SH-SY5Y (cell line): ENCODE measurements around the gene FSTL4.

Source experiments
- GATA2 ChIP-seq: IDR thresholded peaks from 2 replicates; pipeline ENCODE4 v1.6.1; 2011; ENCODE audit warnings: mild to moderate bottlenecking, low read depth, low read length
- GATA3 ChIP-seq: IDR thresholded peaks from 2 replicates; pipeline ENCODE4 v1.6.1; 2011; ENCODE audit warnings: low read depth, mild to moderate bottlenecking, low read length, moderate library complexity

DNA sequence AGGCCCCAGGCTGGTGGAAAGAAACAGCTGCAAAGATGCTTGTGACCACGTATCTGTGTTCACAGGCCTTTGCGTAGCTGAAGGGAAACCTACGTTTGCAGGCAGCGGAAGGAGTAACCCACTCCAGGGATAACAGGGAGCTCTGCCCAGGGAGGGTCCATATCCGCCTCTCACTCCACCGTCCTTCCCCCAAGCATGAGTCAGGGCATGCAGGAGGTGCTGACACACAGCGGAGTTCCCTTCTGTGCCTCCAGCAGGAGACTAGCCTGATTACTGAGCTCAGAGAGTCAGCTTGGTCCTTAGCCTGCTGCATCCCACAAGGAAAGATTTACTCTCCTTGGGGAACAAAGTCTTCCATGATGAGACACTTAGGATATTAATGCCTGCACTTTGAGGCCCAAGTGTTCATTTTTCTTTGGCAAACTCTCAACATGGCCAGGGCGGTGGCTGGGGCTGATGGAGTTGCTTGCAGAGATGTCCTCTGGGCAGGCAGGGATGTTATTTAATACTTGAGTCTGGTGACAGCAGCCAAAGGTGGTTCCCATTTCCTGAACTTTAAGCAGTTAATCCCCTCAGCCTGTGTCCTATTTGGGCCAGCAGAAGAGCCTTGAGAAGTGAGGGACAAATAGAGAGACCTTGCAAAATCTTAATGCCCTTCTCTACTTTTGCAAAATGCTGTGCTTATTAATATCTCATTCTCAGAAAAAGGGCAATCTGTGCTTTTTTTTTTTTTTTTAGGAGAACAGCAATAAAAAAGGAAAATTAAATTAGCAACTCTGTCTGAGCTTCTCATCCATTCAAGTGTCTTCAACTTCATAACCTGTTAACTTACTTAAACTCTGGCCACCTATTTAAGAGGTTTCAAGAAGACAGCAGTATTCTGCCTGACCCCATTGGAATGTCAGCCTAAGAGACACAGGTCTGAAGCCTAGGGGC is 338.4 kb downstream of the FSTL4 start:
- TF ChIP-seq GATA3 (no peak), GATA2 (no peak)
